Measurements from ENCODE around the gene FGF22.
A peak's percentile ranks its signal among the peaks of the same experiment; 100 is the strongest.

Gene FGF22

DNA sequence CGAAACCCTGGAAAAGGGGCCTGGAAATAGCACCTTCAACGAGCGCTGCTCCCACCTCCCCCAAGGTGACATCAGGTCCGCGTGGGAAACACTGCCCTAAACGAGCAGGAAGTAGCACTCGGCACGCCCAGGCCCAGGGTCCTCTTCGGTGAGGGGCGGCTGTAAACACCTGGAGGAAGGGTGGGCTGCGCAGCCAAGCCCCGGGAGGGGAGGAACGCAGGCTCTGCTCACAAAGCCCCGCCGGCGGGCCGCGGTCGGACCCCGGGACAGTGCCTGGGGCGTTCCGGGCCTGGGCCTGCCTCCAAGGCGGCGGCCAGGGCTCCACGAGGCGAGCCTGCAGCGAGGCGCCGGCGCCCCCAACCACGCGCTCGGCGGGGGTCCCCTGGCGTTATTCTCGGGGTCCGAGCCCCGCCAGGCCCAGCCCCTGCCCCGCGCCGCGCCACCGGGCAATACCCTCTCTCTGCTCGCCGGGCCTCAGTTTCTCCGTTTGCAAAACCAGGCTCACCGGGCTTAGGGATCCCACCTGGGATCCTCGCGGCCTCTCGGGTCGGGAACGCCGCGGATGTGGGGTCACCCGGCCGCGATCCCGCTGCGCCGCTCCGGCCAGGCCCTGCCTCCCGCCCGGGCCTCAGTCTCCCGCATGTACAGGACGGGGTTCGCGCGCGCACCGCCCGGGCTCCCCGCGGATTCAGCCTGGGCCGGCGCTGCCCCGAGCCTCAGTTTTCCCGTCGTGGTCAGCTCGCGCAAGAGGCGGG, 22.7 kb downstream of the FGF22 start:
- Histone ChIP-seq H3K27me3 (replicated peaks; ENCODE audit: insufficient read depth, low read length) (peaks cover 17% of the 10 kb centered on the region; the same call in 1 of the 2 replicates), H3K27ac (ENCODE audit: low read length) (peak overlapping the region; percentile 92), H3K9ac (ENCODE audit: low read length) (peak overlapping the region; percentile 99), H3K4me3 (ENCODE audit: low read length) (peak overlapping the region; percentile 90), H3K9me3 (replicated peaks; ENCODE audit: insufficient read depth, low read length) (no peaks in the 10 kb centered on the region), H3K79me2 (ENCODE audit: low read length) (peaks cover 59% of the 10 kb centered on the region), H3K4me2 (ENCODE audit: low read depth, low read length) (peak overlapping the region; percentile 98), H3K36me3 (replicated peaks; ENCODE audit: insufficient read depth, low read length) (peaks cover 10% of the 10 kb centered on the region; the same call in 1 of the 2 replicates), H3K4me1 (ENCODE audit: low read length) (peaks cover 19% of the 10 kb centered on the region), H2AFZ (ENCODE audit: low read length) (no peak overlapping the region), H4K20me1 (ENCODE audit: insufficient read depth, low read length) (peaks cover 36% of the 10 kb centered on the region), H3K9me2 (replicated peaks; ENCODE audit: insufficient read depth, low read length) (no peaks in the 10 kb centered on the region), H3F3A (ENCODE audit: insufficient read depth, low read length) (peaks cover 30% of the 10 kb centered on the region)
- TF ChIP-seq CTCF (IDR thresholded peaks at IDR 0.05; ENCODE audit: low read length): no peak
- DNase-seq: peak; percentile 78

GRCh38 chr19:662962-663681, 23.4 kb downstream of the FGF22 start, which contains the start of gene RNF126:
Gene RNF126, minus strand, starts transcription at chr19:663214. Its CDS starts 93 bp downstream, at chr19:663121.
- peak within 1 kb of the TSS; percentile 90 for H3K4me3 ChIP-seq (ENCODE audit: low read length)
- DNase-seq: peak; percentile 97
- TF ChIP-seq EZH2phosphoT487 (IDR thresholded peaks at IDR 0.05; ENCODE audit: low read length): no peak
- TF ChIP-seq EZH2 (optimal IDR thresholded peaks at IDR 0.05; ENCODE audit: low read depth, low read length): no peak
- TF ChIP-seq CTCF (IDR thresholded peaks at IDR 0.05; ENCODE audit: low read length): no peak
- H3K36me3 ChIP-seq (replicated peaks; ENCODE audit: insufficient read depth, low read length): peaks cover 6% of the 10 kb centered on the region; the same call in 1 of the 2 replicates
- H3F3A ChIP-seq (ENCODE audit: insufficient read depth, low read length): peaks cover 30% of the 10 kb centered on the region
- H4K20me1 ChIP-seq (ENCODE audit: insufficient read depth, low read length): peaks cover 29% of the 10 kb centered on the region
- no peaks in the 10 kb centered on the region for H3K9me3 ChIP-seq (replicated peaks; ENCODE audit: insufficient read depth, low read length)
- H3K27me3 ChIP-seq (replicated peaks; ENCODE audit: insufficient read depth, low read length): peaks cover 25% of the 10 kb centered on the region
- no peaks in the 10 kb centered on the region for H3K9me2 ChIP-seq (replicated peaks; ENCODE audit: insufficient read depth, low read length)
- peak within 1 kb of the TSS; percentile 99 for H3K9ac ChIP-seq (ENCODE audit: low read length)
- peaks cover 52% of the 10 kb centered on the region for H3K79me2 ChIP-seq (ENCODE audit: low read length)
- peak within 1 kb of the TSS; percentile 92 for H3K27ac ChIP-seq (ENCODE audit: low read length)
- peaks cover 19% of the 10 kb centered on the region for H3K4me1 ChIP-seq (ENCODE audit: low read length)
- H3K4me2 ChIP-seq (ENCODE audit: low read depth, low read length): peak within 1 kb of the TSS; percentile 100
- peak within 1 kb of the TSS; percentile 100 for H2AFZ ChIP-seq (ENCODE audit: low read length)

DNA sequence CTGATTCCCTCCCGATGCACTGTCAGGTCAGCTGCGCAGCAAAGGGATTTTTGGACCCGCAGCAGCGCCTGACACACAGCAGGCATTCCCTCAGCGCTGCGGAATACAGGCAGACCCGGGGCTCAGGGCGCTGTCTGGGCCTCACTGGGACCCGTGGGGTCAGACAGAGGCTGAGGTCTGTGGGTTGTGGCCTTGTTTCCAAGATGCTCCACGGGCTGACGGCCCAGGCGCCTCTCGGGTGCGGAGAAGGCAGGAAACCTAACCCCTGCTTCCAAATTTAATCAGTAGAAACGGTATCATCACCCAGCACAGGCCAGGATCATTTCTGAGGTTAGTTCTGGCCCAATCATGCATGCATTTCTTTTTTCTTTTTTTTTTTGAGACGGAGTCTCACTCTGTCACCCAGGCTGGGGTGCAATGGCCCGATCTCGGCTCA, 24.0 kb downstream of the FGF22 start:
- Histone ChIP-seq H3K27me3 (replicated peaks; ENCODE audit: insufficient read depth, low read length) (peaks cover 31% of the 10 kb centered on the region), H4K20me1 (ENCODE audit: insufficient read depth, low read length) (peaks cover 23% of the 10 kb centered on the region), H2AFZ (ENCODE audit: low read length) (peak overlapping the region; percentile 100), H3K9me2 (replicated peaks; ENCODE audit: insufficient read depth, low read length) (no peaks in the 10 kb centered on the region), H3K27ac (ENCODE audit: low read length) (peak overlapping the region; percentile 43; the same call in 1 of the 2 replicates), H3K79me2 (ENCODE audit: low read length) (peaks cover 46% of the 10 kb centered on the region), H3K4me1 (ENCODE audit: low read length) (peaks cover 19% of the 10 kb centered on the region), H3K4me3 (ENCODE audit: low read length) (peak overlapping the region; percentile 85), H3K9me3 (replicated peaks; ENCODE audit: insufficient read depth, low read length) (no peaks in the 10 kb centered on the region), H3K9ac (ENCODE audit: low read length) (peak overlapping the region; percentile 71), H3K4me2 (ENCODE audit: low read depth, low read length) (peak overlapping the region; percentile 100), H3K36me3 (replicated peaks; ENCODE audit: insufficient read depth, low read length) (peaks cover under 1% of the 10 kb centered on the region; the same call in 1 of the 2 replicates), H3F3A (ENCODE audit: insufficient read depth, low read length) (peaks cover 30% of the 10 kb centered on the region)
- no peak for DNase-seq
- TF ChIP-seq EZH2 (optimal IDR thresholded peaks at IDR 0.05; ENCODE audit: low read depth, low read length): no peak
- TF ChIP-seq EZH2phosphoT487 (IDR thresholded peaks at IDR 0.05; ENCODE audit: low read length): no peak

Data from MM.1S (cell line).